Loucy (cell line): Measurements from ENCODE around the gene SLC39A9.

Source experiments
- CTCF ChIP-seq: fragments of 200-600 bp; sonication (generic); conservative IDR thresholded peaks from 2 replicates; pipeline ENCODE4 v1.5.1; 2014; ENCODE audit warnings: mild to moderate bottlenecking, antibody characterized with exemption, low read length
- EZH2phosphoT487 ChIP-seq: fragments of 200-600 bp; IDR thresholded peaks from 2 replicates; pipeline ENCODE4 v1.6.1; 2018; ENCODE audit warnings: antibody characterized with exemption, mild to moderate bottlenecking, moderate library complexity, borderline replicate concordance

DNA sequence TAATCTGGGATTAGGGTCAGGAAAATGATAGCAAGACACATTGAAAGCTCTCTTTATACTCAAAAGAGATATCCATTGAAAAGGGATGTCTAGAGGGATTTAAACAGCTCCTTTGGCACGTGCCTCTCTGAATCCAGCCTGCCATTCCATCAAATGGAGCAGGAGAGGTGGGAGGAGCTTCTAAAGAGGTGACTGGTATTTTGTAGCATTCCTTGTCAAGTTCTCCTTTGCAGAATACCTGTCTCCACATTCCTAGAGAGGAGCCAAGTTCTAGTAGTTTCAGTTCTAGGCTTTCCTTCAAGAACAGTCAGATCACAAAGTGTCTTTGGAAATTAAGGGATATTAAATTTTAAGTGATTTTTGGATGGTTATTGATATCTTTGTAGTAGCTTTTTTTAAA, 60.6 kb downstream of the SLC39A9 start:
- TF ChIP-seq CTCF, result no peak
- no peak for TF ChIP-seq EZH2phosphoT487
